NCI-H146 treated with DMSO at 0.1 percent for 48 hours (cell line): Measurements from ENCODE around the gene MAMDC4.

Experiments
- DNase-seq: peaks from one replicate; lab custom pipeline; 2025; ENCODE audit not compliant: unreplicated experiment; lab: John Stamatoyannopoulos, UW

The MAMDC4 gene

DNA sequence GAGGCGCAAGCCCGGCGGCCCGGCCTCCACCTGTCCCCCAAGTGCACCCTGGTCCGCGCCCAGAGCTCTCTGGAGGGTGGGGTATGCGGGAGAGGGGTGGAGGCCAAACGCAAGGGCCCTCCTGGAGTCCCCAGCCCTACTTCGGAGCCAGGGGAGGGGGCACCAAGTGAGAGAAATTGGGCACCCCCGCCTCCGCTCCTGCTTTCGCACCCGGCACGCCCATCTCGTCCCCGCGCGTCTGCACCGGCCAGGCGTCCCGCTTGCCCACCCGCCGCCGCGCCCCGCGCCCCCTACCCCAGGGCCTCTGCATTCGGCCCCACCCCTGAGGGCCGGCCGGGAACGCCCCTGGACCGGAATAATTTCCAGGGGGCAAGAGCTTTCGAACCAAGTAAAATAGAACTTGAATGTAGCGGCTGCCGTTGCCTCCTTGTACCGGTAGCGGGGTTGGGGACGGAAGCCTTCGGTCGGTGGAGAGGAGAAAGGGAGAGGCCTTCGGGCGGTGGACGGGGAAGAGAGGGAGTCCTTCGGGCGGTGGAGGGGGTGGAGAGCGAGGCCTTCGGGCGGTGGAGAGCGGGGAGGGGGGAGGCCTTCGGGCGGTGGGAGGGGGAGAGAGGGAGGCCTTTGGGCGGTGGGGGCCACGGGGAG lies 3.6 kb upstream of the MAMDC4 start:
- no peak for DNase-seq

DNA sequence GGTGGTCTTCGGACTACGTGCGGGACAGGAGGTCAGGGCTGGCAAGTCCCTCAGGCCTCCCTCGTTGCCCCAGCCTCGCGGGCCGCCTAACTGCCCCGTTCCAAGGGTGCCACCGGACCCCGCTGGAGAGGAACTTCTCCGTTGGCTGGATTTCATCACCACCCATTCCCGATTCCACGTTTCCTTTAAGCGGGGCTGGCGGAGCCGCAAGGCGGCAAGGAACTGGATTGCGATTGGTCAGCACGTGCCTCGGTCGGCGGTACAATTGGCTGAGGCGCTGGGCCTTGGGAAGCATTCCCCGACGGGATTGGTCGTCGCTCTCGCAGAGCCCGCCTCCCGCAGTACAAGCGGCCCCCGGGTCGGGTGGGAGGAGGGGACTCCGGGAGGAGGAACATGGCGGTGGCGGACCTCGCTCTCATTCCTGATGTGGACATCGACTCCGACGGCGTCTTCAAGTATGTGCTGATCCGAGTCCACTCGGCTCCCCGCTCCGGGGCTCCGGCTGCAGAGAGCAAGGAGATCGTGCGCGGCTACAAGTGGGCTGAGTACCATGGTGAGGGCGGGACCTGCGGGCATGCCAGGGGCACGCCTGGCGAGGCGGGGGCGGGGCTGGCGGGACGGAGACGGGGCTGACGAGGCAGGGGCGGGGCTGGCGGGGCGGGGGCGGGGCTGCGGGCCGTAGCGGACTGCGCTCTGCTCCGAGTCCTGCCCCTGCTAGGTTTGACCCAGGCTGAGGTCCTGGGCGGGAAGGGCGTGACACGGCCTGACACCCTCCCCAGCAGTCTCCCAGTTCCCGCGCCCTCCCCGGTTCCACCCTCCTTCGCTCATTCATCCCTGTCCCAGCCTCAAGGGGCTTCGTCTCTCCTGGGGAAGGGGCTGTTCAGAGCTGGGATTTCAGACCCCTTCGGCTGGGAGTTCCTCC lies 2.8 kb upstream of the MAMDC4 start, which contains the start of gene PHPT1:
TSS of gene PHPT1 (plus strand) at position 372 of the 922 bp plus-strand sequence. CDS start at position 394, 22 bp downstream.
- peak; percentile 92 for DNase-seq

DNA sequence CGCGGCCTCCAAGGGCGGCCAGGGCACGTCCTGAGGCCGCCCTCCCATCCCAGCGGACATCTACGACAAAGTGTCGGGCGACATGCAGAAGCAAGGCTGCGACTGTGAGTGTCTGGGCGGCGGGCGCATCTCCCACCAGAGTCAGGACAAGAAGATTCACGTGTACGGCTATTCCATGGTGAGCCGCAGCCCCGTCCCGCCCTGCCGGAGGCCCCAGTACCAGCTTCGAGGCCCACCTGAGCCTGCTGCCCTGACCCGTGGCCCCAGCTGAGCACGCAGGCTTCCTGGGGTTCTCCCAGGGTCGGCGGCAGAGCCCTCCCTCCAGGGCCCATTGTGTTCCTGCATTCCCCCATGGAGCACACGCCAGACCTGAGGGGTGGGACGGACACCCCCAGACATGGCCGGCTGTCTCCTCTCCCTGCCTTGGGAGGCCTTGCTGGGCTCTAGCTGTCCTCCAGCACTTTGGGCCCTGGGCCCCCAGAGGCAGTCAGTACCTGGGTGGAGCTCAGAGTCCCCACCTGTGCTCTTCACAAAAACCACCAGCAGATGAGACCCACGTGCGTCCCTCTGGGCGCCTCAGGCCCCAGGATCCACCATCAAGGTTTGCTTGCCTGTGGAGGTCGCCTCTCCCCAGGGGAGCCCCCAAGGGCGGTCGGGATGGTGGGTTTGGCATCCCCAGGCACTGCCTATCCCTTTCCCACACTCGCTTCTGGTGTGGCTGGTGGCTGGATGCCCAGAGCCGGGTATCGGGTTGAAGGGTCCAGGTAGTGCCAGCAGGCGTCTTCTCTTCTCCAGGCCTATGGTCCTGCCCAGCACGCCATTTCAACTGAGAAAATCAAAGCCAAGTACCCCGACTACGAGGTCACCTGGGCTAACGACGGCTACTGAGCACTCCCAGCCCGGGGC lies 1.9 kb upstream of the MAMDC4 start:
- DNase-seq: no peak

DNA sequence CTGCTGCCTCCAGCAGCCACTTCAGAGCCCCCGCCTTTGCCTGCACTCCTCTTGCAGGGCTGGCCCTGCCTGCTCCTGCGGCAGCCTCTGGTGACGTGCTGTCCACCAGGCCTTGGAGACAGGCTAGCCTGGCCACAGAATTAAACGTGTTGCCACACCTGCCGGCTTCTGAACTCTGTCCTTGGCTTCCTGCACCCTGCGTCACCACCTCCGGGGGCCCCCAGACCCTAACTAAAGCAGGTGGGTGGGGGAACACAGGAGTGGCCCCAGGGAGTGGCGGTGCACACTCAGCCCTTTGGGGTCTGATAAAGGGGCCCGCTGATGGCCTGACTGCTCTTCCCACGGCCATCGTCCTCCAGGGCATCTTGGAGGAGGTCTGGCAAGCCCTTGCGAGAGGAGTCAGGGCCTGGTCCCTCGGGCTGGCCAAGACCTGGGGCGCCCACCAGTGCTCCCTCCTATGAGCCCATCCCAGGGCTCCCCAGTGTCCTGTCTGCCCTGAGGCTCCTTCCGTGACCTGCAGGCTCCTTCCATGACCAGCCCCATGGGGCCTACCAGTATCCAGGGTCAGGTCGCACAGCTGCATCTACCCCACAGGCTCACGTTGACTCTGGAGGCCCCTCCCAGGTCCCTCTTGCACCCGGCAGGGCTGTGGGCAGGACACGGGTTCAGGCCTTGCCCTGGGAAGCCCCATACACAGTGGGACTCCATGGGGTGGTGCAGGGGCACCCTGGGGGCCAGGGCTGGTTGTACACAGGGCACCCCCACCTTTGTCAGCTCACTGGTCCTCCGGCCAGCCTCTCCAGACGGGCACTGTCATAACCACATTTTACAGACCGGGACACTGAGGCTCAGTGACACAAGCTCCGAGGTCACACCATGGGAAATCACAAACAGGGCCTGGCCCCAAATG lies 1.0 kb upstream of the MAMDC4 start:
- DNase-seq: no peak

DNA sequence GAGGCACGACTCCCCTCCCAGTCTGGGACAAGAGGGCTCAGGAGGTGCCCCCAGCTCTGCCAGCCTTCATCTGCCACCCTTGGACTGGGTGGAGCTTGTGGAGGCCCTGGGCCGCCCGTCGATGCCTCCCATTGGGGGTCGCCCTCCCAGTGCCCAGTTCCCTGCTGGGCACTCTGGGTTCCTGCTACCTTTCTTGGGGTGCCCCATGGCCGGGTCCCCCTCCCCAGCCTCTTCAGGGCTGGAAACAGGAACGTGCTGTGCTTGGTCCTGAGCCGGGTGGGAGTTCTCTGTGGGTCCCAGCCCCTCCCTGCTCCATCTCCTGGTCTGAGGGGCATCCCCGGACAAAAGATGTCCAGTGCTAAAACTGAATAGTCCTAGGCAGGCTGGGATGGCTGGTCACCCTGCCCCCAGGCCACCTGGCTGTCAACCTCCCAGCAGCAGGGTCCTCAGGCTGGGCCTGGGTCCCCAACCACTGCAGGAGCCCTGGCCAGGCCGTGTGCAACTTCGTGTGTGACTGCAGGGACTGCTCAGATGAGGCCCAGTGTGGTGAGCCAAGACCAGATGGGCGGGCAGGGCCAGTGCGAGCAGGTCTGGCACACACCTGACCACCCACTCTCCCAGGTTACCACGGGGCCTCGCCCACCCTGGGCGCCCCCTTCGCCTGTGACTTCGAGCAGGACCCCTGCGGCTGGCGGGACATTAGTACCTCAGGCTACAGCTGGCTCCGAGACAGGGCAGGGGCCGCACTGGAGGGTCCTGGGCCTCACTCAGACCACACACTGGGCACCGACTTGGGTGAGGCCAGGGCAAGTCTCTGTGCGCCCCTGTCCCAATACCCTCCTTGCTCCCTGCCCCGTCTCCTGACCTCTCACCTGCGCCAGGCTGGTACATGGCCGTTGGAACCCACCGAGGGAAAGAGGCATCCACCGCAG lies 784 bp downstream of the MAMDC4 start:
- no peak for DNase-seq

DNA sequence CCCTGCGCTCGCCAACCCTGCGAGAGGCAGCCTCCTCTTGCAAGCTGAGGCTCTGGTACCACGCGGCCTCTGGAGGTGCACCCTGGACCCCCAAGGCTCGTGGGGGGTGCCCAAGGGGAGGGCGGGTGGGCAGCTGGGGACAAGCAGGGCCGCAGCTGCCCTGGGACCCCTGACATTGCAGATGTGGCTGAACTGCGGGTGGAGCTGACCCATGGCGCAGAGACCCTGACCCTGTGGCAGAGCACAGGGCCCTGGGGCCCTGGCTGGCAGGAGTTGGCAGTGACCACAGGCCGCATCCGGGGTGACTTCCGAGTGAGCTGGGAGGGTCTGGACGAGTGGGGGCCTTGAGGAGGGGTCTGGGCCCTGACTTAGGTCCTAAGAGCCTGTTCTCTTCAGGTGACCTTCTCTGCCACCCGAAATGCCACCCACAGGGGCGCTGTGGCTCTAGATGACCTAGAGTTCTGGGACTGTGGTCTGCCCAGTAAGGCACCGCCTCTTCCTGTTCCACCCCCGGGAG lies 1.5 kb downstream of the MAMDC4 start:
- no peak for DNase-seq

DNA sequence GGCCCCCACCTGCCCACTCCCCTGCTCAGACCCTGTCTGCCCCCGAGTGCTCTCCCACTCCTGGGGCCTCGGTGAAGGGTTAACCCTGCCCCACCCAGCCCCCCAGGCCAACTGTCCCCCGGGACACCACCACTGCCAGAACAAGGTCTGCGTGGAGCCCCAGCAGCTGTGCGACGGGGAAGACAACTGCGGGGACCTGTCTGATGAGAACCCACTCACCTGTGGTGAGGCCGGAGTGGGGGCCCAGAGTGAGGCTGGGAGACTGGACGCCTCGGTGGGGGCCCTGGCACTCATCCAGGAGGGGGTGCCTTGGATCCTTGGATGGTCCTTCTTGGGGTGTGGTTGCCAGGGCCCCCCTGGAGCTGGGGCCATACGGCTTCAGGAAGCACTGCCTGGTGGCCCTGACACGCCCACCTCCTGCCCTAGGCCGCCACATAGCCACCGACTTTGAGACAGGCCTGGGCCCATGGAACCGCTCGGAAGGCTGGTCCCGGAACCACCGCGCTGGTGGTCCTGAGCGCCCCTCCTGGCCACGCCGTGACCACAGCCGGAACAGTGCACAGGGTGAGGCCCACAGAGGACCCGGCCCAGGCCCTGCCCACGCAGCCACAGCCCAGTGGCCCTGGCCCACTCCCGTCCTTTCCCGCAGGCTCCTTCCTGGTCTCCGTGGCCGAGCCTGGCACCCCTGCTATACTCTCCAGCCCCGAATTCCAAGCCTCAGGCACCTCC lies 2.1 kb downstream of the MAMDC4 start:
- DNase-seq: no peak

DNA sequence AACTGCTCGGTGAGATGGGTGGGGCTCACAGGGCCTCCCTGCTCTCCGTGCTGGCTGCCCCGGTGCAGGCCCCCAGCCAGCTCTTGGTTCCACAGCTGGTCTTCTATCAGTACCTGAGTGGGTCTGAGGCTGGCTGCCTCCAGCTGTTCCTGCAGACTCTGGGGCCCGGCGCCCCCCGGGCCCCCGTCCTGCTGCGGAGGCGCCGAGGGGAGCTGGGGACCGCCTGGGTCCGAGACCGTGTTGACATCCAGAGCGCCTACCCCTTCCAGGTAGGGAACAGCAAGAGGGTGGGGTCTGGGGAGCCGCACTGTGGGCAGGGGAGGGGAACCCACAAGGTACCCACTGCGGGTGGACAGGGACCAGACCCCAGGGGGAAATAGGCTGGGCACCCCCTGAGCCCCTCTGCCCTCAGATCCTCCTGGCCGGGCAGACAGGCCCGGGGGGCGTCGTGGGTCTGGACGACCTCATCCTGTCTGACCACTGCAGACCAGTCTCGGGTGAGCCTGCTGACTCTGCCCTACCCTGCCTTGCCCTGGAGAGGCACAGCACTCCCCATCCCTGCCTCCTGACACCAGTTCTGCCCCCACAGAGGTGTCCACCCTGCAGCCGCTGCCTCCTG lies 2.8 kb downstream of the MAMDC4 start:
- no peak for DNase-seq

DNA sequence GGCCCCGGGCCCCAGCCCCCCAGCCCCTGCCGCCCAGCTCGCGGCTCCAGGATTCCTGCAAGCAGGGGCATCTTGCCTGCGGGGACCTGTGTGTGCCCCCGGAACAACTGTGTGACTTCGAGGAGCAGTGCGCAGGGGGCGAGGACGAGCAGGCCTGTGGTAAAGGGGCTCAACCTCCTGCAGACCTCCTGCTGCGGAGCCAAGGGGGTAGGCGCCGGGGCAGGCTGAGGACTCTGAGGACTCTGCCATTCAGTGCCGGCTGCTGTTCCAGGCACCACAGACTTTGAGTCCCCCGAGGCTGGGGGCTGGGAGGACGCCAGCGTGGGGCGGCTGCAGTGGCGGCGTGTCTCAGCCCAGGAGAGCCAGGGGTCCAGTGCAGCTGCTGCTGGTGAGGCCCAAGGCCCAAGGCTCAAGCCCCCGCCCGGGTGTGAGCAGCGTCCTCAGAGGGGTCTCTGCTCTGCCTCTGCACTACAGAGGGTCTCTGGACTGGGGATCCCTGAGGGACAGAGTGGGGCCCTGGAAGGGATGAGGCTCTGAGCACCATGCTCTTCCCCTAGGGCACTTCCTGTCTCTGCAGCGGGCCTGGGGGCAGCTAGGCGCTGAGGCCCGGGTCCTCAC lies 3.4 kb downstream of the MAMDC4 start:
- no peak for DNase-seq

DNA sequence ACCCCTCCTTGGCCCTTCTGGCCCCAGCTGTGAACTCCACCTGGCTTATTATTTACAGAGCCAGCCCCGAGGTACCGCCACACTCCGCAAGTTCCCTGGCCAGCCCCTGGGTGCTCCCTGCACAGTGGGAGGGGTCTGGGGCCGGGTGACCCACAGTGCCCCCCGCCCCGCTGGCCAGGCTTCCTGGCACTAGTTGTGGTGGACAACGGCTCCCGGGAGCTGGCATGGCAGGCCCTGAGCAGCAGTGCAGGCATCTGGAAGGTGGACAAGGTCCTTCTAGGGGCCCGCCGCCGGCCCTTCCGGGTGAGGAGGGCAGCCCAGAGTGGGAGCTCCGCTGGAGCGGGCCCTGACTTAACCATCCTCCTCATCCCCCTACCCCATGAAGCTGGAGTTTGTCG lies 3.9 kb downstream of the MAMDC4 start:
- DNase-seq: no peak

DNA sequence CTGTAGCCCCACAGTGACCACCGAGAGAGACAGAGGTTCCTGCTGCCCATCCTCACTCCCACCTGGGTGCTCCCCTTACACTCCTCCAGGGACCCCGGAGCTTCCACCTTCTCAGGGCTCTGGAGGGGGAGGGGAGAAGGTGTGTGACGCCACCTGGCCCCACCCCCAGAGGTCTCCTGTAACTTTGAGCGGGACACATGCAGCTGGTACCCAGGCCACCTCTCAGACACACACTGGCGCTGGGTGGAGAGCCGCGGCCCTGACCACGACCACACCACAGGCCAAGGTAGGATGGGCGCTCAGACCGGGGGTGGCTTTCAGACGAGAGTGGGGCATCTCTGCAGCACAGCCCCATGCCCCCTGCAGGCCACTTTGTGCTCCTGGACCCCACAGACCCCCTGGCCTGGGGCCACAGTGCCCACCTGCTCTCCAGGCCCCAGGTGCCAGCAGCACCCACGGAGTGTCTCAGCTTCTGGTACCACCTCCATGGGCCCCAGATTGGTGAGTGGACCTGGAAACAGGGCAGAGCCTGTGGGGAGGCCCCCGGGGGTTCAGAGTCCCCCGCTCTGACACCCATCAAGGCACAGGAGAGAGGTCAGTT lies 4.5 kb downstream of the MAMDC4 start:
- no peak for DNase-seq

DNA sequence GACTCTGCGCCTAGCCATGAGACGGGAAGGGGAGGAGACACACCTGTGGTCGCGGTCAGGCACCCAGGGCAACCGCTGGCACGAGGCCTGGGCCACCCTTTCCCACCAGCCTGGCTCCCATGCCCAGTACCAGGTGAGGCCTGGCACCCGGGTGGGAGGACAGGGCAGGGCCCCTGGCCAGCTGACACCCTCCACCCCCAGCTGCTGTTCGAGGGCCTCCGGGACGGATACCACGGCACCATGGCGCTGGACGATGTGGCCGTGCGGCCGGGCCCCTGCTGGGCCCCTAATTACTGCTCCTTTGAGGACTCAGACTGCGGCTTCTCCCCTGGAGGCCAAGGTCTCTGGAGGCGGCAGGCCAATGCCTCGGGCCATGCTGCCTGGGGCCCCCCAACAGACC lies 5.0 kb downstream of the MAMDC4 start:
- DNase-seq: no peak

DNA sequence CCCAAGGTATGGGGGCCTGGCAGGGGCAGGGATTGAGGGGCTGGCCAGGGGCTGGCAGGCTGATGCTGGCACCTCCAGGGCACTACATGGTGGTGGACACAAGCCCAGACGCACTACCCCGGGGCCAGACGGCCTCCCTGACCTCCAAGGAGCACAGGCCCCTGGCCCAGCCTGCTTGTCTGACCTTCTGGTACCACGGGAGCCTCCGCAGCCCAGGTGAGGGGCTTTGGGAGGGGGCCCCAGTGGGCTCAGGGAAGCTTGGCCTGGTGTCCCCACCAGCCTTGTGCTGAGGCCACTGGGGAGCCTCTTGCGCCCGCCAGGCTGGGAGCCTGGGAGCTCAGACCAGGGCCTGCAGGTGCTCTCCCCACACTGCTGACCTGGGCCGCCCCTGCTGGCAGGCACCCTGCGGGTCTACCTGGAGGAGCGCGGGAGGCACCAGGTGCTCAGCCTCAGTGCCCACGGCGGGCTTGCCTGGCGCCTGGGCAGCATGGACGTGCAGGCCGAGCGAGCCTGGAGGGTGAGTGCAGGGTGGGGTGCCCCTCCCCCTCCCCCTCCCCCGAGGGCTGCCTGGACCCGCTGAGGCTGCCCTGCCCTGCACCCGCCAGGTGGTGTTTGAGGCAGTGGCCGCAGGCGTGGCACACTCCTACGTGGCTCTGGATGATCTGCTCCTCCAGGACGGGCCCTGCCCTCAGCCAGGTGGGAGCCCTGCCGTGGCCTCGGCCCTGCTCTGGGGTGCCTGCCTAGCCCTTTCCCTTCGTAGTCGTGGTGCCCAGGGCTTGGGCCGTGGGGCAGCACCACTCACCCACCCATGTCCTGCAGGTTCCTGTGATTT lies 5.7 kb downstream of the MAMDC4 start:
- no peak for DNase-seq

DNA sequence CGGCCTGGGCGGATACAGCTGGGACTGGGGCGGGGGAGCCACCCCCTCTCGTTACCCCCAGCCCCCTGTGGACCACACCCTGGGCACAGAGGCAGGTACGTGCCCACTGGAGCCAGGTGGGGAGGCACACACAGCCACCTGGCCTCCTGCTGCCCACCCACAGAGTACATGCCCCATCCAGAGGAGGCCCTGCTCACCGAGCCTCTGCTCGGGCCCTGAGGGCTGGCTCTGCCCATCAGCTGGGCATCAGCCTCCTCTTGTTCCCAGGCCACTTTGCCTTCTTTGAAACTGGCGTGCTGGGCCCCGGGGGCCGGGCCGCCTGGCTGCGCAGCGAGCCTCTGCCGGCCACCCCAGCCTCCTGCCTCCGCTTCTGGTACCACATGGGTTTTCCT lies 6.3 kb downstream of the MAMDC4 start:
- no peak for DNase-seq

DNA sequence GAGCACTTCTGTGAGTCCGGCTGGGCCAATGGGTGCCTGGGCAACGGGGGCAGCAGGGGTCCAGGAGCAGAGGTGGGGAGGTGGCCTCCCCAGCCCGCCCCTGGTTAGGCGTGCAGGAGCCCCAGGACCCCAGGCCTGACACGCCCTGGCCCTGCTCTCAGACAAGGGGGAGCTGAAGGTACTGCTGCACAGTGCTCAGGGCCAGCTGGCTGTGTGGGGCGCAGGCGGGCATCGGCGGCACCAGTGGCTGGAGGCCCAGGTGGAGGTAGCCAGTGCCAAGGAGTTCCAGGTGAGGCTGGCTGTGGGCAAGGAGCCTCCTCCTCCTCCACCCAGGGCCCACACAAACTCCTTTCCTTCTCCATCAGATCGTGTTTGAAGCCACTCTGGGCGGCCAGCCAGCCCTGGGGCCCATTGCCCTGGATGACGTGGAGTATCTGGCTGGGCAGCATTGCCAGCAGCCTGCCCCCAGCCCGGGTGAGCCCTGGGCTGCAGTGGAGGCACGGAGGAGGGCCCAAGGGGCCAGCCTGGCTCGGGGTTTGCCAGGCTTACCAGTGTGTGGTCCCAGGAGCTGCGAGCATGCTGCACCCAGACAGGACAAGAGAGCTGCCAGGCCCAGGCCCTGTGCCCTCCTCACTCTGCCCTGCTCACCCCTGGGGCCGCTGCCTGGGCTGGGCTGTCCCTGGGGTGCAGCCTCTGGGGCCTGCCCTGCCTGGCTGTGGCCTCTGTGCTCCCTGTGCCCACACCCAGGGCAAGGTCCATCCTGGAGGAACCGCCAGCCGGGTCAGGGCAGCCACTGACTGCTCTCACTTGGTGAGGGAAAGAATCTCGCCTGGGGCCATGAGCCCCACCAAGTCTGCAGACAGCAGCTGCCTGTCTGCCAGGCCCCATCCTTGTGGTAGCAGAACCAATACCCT lies 7.0 kb downstream of the MAMDC4 start:
- no peak for DNase-seq
